Fibroblast of pulmonary artery (primary cell): ENCODE data around the gene LRRC71.

Source experiments
- DNase-seq: peaks from one replicate; pipeline ENCODE4 v3.0.0-alpha.2; 2010; ENCODE audit warnings: low read depth
- H3K4me3 ChIP-seq: replicated peaks from 2 replicates; pipeline ENCODE4 v1.5.1; 2011; ENCODE audit warnings: low read depth, mild to moderate bottlenecking, control low read depth, low read length, moderate library complexity
- TF ChIP-seq, protein P1 (sequence below): IDR thresholded peaks from 2 replicates; pipeline ENCODE4 v1.5.1; 2011; ENCODE audit warnings: mild to moderate bottlenecking, control low read depth, low read length, inconsistent platforms; ENCODE audit errors: missing control alignments

The LRRC71 gene

DNA sequence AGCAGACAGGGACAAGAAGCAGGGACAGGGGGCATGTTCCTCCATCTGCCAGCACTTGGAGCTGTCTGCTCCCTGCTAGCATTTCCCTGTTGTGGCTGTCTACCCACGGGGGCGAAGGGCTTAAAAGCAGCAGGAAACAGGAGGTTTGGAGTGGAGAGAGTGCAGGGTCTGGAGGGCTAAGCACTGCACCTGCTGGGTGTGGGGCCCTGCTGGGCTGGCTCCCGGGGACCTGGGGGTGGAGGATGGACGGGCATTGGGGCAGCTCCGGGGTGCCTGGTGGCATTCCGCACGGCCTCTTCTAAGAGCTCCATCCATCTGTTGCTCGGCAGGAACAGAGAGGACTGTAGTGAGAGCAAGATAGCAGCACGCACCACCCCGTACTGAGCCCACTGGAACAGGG lies 21.2 kb downstream of the LRRC71 start:
- no peak overlapping the region for H3K4me3 ChIP-seq
- no peak for DNase-seq
- TF ChIP-seq, protein P1, sequence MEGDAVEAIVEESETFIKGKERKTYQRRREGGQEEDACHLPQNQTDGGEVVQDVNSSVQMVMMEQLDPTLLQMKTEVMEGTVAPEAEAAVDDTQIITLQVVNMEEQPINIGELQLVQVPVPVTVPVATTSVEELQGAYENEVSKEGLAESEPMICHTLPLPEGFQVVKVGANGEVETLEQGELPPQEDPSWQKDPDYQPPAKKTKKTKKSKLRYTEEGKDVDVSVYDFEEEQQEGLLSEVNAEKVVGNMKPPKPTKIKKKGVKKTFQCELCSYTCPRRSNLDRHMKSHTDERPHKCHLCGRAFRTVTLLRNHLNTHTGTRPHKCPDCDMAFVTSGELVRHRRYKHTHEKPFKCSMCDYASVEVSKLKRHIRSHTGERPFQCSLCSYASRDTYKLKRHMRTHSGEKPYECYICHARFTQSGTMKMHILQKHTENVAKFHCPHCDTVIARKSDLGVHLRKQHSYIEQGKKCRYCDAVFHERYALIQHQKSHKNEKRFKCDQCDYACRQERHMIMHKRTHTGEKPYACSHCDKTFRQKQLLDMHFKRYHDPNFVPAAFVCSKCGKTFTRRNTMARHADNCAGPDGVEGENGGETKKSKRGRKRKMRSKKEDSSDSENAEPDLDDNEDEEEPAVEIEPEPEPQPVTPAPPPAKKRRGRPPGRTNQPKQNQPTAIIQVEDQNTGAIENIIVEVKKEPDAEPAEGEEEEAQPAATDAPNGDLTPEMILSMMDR = no peak

GRCh38 chr1:156942176-156942575 lies 21.7 kb downstream of the LRRC71 start:
- DNase-seq = no peak
- TF ChIP-seq, protein P1 = no peak

GRCh38 chr1:156942576-156942975 lies 22.1 kb downstream of the LRRC71 start:
- TF ChIP-seq, protein P1 = no peak
- H3K4me3 ChIP-seq = no peak overlapping the region
- no peak for DNase-seq

More at GRCh38 chr1:156942176-156942575, 21.7 kb downstream of the LRRC71 start:
- H3K4me3 ChIP-seq = no peak overlapping the region

DNA sequence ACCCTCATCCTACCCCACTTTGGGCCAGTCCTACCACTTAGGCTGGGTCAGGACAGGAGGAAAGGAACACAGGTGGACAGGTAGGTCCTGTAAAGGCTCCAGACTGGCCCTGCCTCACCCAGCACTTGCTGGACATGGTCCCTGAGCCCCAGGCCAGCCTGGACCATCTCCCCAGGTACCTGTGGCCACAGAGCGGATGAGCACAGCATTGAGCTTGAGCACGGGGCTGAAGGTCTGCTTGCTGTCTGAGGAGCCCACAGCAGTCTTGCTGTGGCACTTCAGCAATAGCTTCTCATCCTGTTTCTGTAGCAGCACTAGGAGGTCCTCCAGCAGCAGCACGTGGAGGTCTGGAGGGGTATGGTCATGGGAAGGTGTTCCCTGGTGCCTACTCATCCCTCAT lies 23.3 kb downstream of the LRRC71 start:
- no peak overlapping the region for H3K4me3 ChIP-seq
- DNase-seq = no peak

DNA sequence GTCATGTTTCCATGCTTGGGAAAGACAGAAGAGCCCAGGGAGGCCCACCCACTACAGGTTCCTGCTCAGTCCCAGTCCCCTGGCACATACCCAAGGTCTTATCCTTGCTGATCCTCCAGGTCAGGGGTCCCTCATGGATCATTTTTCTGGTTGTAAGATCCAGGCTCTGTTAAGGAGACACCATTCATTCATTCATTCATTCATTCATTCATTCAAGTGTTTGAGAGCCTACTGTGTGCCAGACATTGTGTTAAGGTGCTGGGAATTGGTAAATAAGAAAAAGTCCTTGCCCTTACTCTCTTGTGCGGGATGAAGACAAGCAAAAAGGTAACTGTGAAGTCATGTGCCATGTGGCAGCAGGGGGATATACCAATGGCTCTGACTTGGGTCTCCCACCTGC lies 23.8 kb downstream of the LRRC71 start:
- no peak overlapping the region for H3K4me3 ChIP-seq
- DNase-seq = no peak
- TF ChIP-seq, protein P1 = no peak

More for the DNA sequence above, 23.3 kb downstream of the LRRC71 start:
- TF ChIP-seq, protein P1 = no peak

DNA sequence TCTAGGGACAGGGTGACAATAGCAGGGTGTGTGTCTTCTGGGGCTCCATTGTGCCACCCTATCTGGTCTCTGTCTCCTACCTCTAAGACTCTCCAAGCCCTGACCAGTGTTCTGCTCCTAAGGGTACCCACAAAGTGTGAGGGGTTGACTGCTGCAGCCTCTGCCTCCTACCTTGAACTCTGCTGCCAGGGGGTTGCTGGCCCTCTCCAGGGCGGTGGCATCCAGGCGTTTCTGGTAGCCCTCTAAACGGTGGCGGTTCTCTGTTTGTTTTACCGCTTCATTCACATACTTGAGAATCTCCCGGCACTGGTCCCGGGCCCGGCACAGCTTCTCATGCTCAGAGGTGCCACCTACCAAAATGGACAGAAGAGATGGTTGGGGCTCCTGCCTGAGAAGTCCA lies 24.4 kb downstream of the LRRC71 start:
- TF ChIP-seq, protein P1 = no peak
- DNase-seq = no peak
- no peak overlapping the region for H3K4me3 ChIP-seq

GRCh38 chr1:156945881-156946661 lies 25.6 kb downstream of the LRRC71 start:
- TF ChIP-seq, protein P1 = no peak
- H3K4me3 ChIP-seq = no peak overlapping the region
- no peak for DNase-seq
